Measurements from ENCODE around the gene EGFL7.

EGFL7 gene

DNA sequence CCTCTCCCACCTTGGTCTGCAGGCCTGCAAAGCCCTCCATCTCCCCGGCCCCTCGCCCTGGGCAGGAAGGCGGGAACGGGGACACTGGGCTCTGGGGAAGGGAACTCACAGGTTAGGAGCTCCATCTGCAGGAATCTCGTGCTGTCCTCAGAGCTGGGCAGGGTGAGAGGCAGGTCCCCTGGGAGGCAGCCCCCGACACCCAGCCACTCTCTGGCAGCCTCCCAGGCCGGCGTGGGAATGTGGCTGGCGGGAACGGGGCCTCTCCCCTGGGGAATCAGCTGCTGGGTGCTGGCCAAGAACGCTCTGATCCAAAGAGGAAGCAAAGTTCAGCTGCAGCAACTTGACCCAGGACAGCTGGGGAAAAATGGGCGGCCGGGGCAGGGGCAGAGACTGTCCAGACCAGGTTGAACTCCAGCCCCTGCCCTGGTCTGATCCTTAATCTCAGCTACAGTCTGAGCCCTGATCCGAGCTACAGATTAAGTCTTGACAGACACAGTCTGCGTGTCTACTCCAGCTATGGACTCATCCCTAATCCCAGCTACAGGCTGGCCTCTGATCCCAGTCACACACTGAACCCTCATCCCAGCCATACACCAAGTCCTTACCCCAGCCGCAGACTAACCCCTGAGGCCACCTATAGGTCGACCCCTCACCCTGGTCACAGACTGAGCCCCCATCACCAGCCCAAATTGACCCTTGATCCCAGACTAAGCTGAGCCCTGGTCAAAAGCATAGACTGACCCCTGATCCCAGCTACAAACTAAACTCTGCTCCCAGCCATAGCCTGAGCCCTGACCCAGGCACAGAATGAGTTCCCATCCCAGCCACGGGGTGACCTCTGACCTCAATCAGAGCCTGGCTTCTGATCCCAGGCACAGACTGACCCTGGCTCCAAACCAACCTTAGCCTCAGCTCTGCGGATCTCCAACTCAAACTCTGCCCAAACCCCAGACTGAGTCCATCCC is 37.3 kb upstream of the EGFL7 start:
- H3K4me1 ChIP-seq (ENCODE audit: insufficient read depth, insufficient read length) = peaks cover 20% of the 10 kb centered on the region
- no peaks in the 10 kb centered on the region for H3K9me3 ChIP-seq (ENCODE audit: insufficient read depth, low read length)
- TF ChIP-seq YY1 (IDR thresholded peaks at IDR 0.05; ENCODE audit: insufficient read depth, insufficient read length) = no peak
- no peak for TF ChIP-seq SUZ12 (IDR thresholded peaks at IDR 0.05; ENCODE audit: extremely low read depth, insufficient read depth, insufficient read length)
- no peak for TF ChIP-seq ZNF274 (IDR thresholded peaks at IDR 0.05; ENCODE audit: low read depth, low read length)
- H3K36me3 ChIP-seq (ENCODE audit: insufficient read depth, insufficient read length, low read length) = no peaks in the 10 kb centered on the region
- no peak for DNase-seq (ENCODE audit: low read depth, low spot score)
- H3K4me3 ChIP-seq (ENCODE audit: insufficient read length, low read depth) = no peak overlapping the region
- H3K9ac ChIP-seq (ENCODE audit: insufficient read length, low read depth) = no peak overlapping the region
- no peaks in the 10 kb centered on the region for H3K27me3 ChIP-seq (ENCODE audit: insufficient read depth, insufficient read length)

DNA sequence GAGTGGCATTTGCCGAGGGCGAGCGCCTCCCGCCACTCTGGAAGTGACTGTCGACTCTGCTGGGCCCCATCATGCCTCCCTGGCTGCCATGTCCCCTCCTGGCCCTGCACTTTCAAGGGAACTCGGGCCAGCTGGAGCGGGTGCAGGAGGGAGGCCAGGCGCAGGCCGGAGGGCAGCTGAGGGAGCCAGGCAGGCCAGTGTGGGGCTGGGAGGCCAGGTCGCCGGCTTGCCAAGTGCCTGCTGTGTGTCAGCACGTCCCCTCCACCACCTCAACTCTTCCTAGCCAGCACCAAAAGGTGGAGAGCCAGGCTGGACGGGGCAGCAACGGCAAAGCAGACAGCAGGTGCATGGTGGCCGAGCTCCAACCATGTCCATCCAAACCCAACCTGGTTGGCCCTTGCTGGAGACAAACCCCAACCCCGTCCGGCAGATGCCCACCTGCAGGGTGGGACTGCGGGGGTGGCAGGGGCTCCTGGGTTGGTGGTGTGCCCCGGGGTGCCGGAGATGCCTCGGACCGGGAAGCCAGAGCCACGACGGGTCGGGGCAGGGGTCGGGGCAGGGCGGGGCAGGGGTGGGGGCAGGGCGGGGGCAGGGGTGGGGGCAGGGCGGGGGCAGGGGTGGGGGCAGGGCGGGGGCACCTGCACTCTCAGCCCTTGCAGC is 36.5 kb upstream of the EGFL7 start:
- no peaks in the 10 kb centered on the region for H3K36me3 ChIP-seq (ENCODE audit: insufficient read depth, insufficient read length, low read length)
- H3K4me1 ChIP-seq (ENCODE audit: insufficient read depth, insufficient read length) = peaks cover 23% of the 10 kb centered on the region
- H3K4me3 ChIP-seq (ENCODE audit: insufficient read length, low read depth) = no peak overlapping the region
- no peak overlapping the region for H3K9ac ChIP-seq (ENCODE audit: insufficient read length, low read depth)
- no peak for DNase-seq (ENCODE audit: low read depth, low spot score)
- TF ChIP-seq YY1 (IDR thresholded peaks at IDR 0.05; ENCODE audit: insufficient read depth, insufficient read length) (no peak), ZNF274 (IDR thresholded peaks at IDR 0.05; ENCODE audit: low read depth, low read length) (no peak), SUZ12 (IDR thresholded peaks at IDR 0.05; ENCODE audit: extremely low read depth, insufficient read depth, insufficient read length) (no peak)
- H3K27me3 ChIP-seq (ENCODE audit: insufficient read depth, insufficient read length) = no peaks in the 10 kb centered on the region
- H3K9me3 ChIP-seq (ENCODE audit: insufficient read depth, low read length) = no peaks in the 10 kb centered on the region

- H3K4me1 ChIP-seq (ENCODE audit: insufficient read depth, insufficient read length) = peaks cover 18% of the 10 kb centered on the region
- no peaks in the 10 kb centered on the region for H3K36me3 ChIP-seq (ENCODE audit: insufficient read depth, insufficient read length, low read length)
- no peak overlapping the region for H3K9ac ChIP-seq (ENCODE audit: insufficient read length, low read depth)
- no peak for TF ChIP-seq YY1 (IDR thresholded peaks at IDR 0.05; ENCODE audit: insufficient read depth, insufficient read length)
- TF ChIP-seq ZNF274 (IDR thresholded peaks at IDR 0.05; ENCODE audit: low read depth, low read length) = no peak
- no peak for TF ChIP-seq SUZ12 (IDR thresholded peaks at IDR 0.05; ENCODE audit: extremely low read depth, insufficient read depth, insufficient read length)
- H3K9me3 ChIP-seq (ENCODE audit: insufficient read depth, low read length) = no peaks in the 10 kb centered on the region
- no peaks in the 10 kb centered on the region for H3K27me3 ChIP-seq (ENCODE audit: insufficient read depth, insufficient read length)
- H3K4me3 ChIP-seq (ENCODE audit: insufficient read length, low read depth) = no peak overlapping the region
- DNase-seq (ENCODE audit: low read depth, low spot score) = no peak
Measured at GRCh38 chr9:136626740-136627642, 35.7 kb upstream of the EGFL7 start.

DNA sequence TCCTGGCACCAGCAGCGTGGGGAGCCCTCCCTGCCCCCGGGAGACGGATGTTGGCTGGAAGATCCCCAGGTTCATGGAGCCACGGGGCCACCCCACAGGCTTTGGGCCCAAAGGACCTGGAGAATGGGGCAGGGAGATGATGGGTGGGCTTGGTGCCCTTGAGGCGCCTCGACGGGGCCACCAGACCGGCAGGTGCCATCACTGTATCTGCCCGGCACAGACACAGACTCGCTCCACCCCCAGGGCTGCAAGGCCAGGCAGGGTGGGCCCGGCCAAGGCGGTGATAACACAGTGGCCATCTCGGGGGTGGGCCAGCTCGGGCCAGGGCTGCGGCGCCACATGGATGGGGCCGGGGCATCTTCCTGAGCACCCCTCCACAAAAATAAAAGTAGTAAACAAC is 35.0 kb upstream of the EGFL7 start:
- no peaks in the 10 kb centered on the region for H3K9me3 ChIP-seq (ENCODE audit: insufficient read depth, low read length)
- no peak for TF ChIP-seq ZNF274 (IDR thresholded peaks at IDR 0.05; ENCODE audit: low read depth, low read length)
- TF ChIP-seq SUZ12 (IDR thresholded peaks at IDR 0.05; ENCODE audit: extremely low read depth, insufficient read depth, insufficient read length) = no peak
- no peak for TF ChIP-seq YY1 (IDR thresholded peaks at IDR 0.05; ENCODE audit: insufficient read depth, insufficient read length)
- no peak overlapping the region for H3K4me3 ChIP-seq (ENCODE audit: insufficient read length, low read depth)
- H3K36me3 ChIP-seq (ENCODE audit: insufficient read depth, insufficient read length, low read length) = no peaks in the 10 kb centered on the region
- H3K9ac ChIP-seq (ENCODE audit: insufficient read length, low read depth) = peak overlapping the region; percentile 13
- peaks cover 18% of the 10 kb centered on the region for H3K4me1 ChIP-seq (ENCODE audit: insufficient read depth, insufficient read length)
- H3K27me3 ChIP-seq (ENCODE audit: insufficient read depth, insufficient read length) = no peaks in the 10 kb centered on the region
- no peak for DNase-seq (ENCODE audit: low read depth, low spot score)

GRCh38 chr9:136628268-136628667 is 34.4 kb upstream of the EGFL7 start:
- peaks cover 18% of the 10 kb centered on the region for H3K4me1 ChIP-seq (ENCODE audit: insufficient read depth, insufficient read length)
- H3K9me3 ChIP-seq (ENCODE audit: insufficient read depth, low read length) = no peaks in the 10 kb centered on the region
- TF ChIP-seq SUZ12 (IDR thresholded peaks at IDR 0.05; ENCODE audit: extremely low read depth, insufficient read depth, insufficient read length) (no peak), YY1 (IDR thresholded peaks at IDR 0.05; ENCODE audit: insufficient read depth, insufficient read length) (no peak), ZNF274 (IDR thresholded peaks at IDR 0.05; ENCODE audit: low read depth, low read length) (no peak)
- no peaks in the 10 kb centered on the region for H3K27me3 ChIP-seq (ENCODE audit: insufficient read depth, insufficient read length)
- H3K36me3 ChIP-seq (ENCODE audit: insufficient read depth, insufficient read length, low read length) = no peaks in the 10 kb centered on the region
- H3K9ac ChIP-seq (ENCODE audit: insufficient read length, low read depth) = no peak overlapping the region
- DNase-seq (ENCODE audit: low read depth, low spot score) = no peak
- H3K4me3 ChIP-seq (ENCODE audit: insufficient read length, low read depth) = no peak overlapping the region

DNA sequence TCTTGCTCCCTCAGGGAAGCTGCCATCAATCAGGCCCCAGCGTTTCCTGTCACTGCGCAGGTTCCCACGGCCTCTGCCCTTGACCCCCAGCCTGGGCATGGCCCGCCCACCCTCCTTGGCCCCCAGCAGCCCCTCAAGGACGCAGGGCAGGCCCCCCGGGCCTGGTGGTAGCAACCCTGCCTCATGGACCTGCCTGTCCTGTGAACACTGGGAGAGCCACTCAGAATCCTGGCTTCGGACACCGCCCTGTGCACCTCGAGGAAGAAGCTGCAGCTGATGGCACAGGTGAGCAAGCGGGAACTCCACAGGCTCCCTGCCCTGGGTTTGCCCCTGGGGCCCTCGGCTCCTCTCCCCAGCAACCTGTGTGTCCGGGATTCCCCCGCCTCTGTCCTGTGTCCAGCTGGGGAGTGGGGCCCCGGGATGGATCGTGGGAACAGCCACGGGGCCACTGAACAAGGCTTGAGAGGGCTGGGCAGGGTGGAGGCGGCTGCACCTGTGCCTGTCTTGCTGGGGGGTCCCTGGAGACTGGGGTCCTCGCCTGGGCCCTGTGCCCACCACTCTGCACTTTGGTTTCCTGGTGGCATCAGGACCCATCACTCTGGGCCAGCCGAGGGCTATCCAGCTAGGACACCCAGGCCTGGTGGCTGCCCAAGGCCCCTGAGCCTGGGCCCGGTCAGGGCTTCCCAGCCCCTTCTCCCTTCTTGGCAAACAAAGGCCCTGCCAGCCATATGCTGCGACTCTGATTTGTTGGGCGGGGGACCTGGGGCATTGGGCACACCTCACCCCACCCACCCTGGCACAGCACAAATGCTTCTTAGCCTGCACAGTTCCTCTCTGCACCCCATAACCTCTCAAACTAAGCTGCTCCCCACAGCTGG is 33.5 kb upstream of the EGFL7 start:
- no peak overlapping the region for H3K4me3 ChIP-seq (ENCODE audit: insufficient read length, low read depth)
- TF ChIP-seq YY1 (IDR thresholded peaks at IDR 0.05; ENCODE audit: insufficient read depth, insufficient read length) (no peak), SUZ12 (IDR thresholded peaks at IDR 0.05; ENCODE audit: extremely low read depth, insufficient read depth, insufficient read length) (no peak), ZNF274 (IDR thresholded peaks at IDR 0.05; ENCODE audit: low read depth, low read length) (no peak)
- DNase-seq (ENCODE audit: low read depth, low spot score) = no peak
- no peaks in the 10 kb centered on the region for H3K36me3 ChIP-seq (ENCODE audit: insufficient read depth, insufficient read length, low read length)
- no peak overlapping the region for H3K9ac ChIP-seq (ENCODE audit: insufficient read length, low read depth)
- H3K9me3 ChIP-seq (ENCODE audit: insufficient read depth, low read length) = no peaks in the 10 kb centered on the region
- H3K27me3 ChIP-seq (ENCODE audit: insufficient read depth, insufficient read length) = no peaks in the 10 kb centered on the region
- H3K4me1 ChIP-seq (ENCODE audit: insufficient read depth, insufficient read length) = peaks cover 16% of the 10 kb centered on the region

Measured in NT2/D1 (cell line).